HepG2 (cell line): Measurements from ENCODE around the gene CFAP61. TPM values are rescaled to one million over a fixed set of nuclear protein-coding genes. Genes with fewer than 3 reads are reported as not detected.

Experiments
- ELF1 ChIP-seq: sonication (generic); formaldehyde crosslinking; IDR thresholded peaks from 2 replicates; pipeline ENCODE4 v1.4.0; 2020; ENCODE audit warnings: missing genetic modification reagents
- FOXA3 ChIP-seq: IDR thresholded peaks from 2 replicates; pipeline ENCODE4 v1.6.1; 2016; ENCODE audit warnings: missing genetic modification reagents, missing compliant biosample characterization
- KMT2B ChIP-seq: IDR thresholded peaks from 2 replicates; pipeline ENCODE4 v1.6.1; 2016; ENCODE audit warnings: missing genetic modification reagents, missing compliant biosample characterization
- MEIS1 ChIP-seq: sonication (generic); formaldehyde crosslinking; IDR thresholded peaks from 2 replicates; pipeline ENCODE4 v1.9.0; 2021; ENCODE audit warnings: mild to moderate bottlenecking, missing genetic modification reagents, moderate library complexity, borderline replicate concordance
- POLR2G ChIP-seq: fragments of 200-400 bp; formaldehyde crosslinking; IDR thresholded peaks from 2 replicates; pipeline ENCODE4 v1.6.1; 2018; ENCODE audit warnings: mild to moderate bottlenecking, low read depth, low read length, moderate library complexity
- WIZ ChIP-seq: sonication (generic); formaldehyde crosslinking; IDR thresholded peaks from 2 replicates; pipeline ENCODE4 v1.5.1; 2020; ENCODE audit warnings: mild to moderate bottlenecking, missing genetic modification reagents
- ZNF160 ChIP-seq: sonication (generic); formaldehyde crosslinking; IDR thresholded peaks from 2 replicates; pipeline ENCODE4 v1.8.0; 2022; ENCODE audit warnings: mild to moderate bottlenecking, inconsistent platforms, missing genetic modification reagents
- ZNF292 ChIP-seq: sonication (generic); formaldehyde crosslinking; IDR thresholded peaks from 2 replicates; pipeline ENCODE4 v1.8.1; 2022; ENCODE audit warnings: mild to moderate bottlenecking, low read depth, missing genetic modification reagents, borderline replicate concordance
- ZNF501 ChIP-seq: sonication (generic); formaldehyde crosslinking; IDR thresholded peaks from 2 replicates; pipeline ENCODE4 v1.5.1; 2020; ENCODE audit warnings: mild to moderate bottlenecking, moderate library complexity, missing genetic modification reagents
- ZNF678 ChIP-seq: sonication (generic); formaldehyde crosslinking; IDR thresholded peaks from 2 replicates; pipeline ENCODE4 v1.4.0; 2020; ENCODE audit warnings: mild to moderate bottlenecking, missing genetic modification reagents
- polyA plus RNA-seq, 8 experiments: library from polyadenylated mRNA; depleted of rRNA in 3 of 8; stranded (reverse) in 7 of 8; unstranded in 1 of 8; fragments of >200 nt; fragmentation: Illumina TruSeq in 4 of 8; extraction: Trizol in 4 of 8; gene quantifications; 2 replicates each; pipeline versions ENCODE4 v1.2.1 to v1.2.3, GENCODE V29; 2011 to 2016; ENCODE audit warnings: low read depth in 4 of 8, missing spikeins in 1 of 8, mixed read lengths in 1 of 8; ENCODE audit not compliant: insufficient read depth in 1 of 8
- total RNA-seq, 5 experiments: library from RNA; depleted of rRNA; stranded (reverse); fragments of >200 nt; fragmentation: Illumina TruSeq; extraction: Trizol; gene quantifications; 2 replicates each; pipeline ENCODE4 v1.2.3, GENCODE V29; 2016; ENCODE audit warnings: low read depth in 1 of 5
- TF ChIP-seq, protein P1 (sequence below): sonication (generic); formaldehyde crosslinking; IDR thresholded peaks from 2 replicates; pipeline ENCODE4 v1.5.0; 2020; ENCODE audit warnings: missing genetic modification reagents
- TF ChIP-seq, protein P2 (sequence below): sonication (generic); formaldehyde crosslinking; IDR thresholded peaks from 2 replicates; pipeline ENCODE4 v1.4.0; 2020; ENCODE audit warnings: missing genetic modification reagents
- TF ChIP-seq, protein P3 (sequence below): sonication (generic); formaldehyde crosslinking; IDR thresholded peaks from 2 replicates; pipeline ENCODE4 v1.8.0; 2022; ENCODE audit warnings: missing genetic modification reagents, mild to moderate bottlenecking, borderline replicate concordance
- TF ChIP-seq, protein P4 (sequence below): sonication (generic); formaldehyde crosslinking; conservative IDR thresholded peaks from 2 replicates; pipeline ENCODE4 v1.8.1; 2023; ENCODE audit warnings: missing genetic modification reagents
- TF ChIP-seq, protein P5 (sequence below): sonication (generic); formaldehyde crosslinking; IDR thresholded peaks from 2 replicates; pipeline ENCODE4 v1.5.1; 2020; ENCODE audit warnings: mild to moderate bottlenecking, moderate library complexity, missing genetic modification reagents
- TF ChIP-seq, protein P6 (sequence below): sonication (generic); formaldehyde crosslinking; IDR thresholded peaks from 2 replicates; pipeline ENCODE4 v1.5.1; 2020; ENCODE audit warnings: mild to moderate bottlenecking, missing genetic modification reagents, borderline replicate concordance

Gene CFAP61
- total and polyA plus RNA-seq, 2 of the 13 experiments (the other 11 are each of a cell fraction or from before 2014, with no cell fraction given), result 0.27 TPM; not detected in 1

DNA sequence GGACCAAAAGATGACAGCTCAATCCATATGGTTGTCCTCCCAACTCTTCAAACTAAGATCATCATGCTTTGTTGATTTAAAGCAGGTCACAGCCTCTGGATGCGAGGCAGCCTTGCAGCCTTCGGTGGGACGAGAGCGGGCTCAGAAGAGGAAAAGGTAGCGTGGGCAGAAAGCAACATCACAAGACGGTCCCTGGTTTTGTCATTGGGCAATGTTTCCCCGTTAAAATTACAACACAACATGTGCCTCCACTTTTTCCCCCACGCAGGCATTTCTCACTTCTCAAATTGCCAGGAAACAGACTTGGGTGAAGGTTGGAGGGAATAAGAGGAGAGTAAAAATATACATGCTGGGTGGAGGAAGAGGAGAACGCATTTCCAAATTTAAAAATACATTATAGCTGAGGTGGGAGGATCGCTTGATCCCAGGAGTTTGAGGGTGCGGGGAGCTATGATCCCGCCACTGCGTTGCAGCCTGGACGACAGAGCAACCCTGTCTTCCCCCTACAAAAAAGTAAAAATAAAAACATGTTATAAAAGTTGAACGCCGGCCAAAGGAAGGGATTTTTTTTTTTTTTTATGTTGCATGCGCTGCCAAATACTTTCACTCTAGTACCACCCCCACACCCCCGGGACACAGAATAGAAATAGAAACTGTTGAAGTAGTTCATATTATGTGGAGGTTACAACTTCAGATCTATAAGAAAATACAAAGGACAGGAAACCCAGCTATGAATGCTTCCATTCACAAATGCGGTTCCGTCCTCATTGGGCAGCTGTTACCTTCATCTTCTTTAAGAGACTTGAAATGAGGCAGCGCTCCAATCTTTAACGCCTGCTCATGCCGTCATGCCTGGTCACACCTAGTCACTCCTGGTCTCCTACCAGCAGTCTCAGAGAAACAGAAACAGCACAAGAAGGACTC is 49.0 kb upstream of the CFAP61 start (continued):
- TF ChIP-seq, protein P1, sequence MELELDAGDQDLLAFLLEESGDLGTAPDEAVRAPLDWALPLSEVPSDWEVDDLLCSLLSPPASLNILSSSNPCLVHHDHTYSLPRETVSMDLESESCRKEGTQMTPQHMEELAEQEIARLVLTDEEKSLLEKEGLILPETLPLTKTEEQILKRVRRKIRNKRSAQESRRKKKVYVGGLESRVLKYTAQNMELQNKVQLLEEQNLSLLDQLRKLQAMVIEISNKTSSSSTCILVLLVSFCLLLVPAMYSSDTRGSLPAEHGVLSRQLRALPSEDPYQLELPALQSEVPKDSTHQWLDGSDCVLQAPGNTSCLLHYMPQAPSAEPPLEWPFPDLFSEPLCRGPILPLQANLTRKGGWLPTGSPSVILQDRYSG (CRISPR knock-in tag), result no peak
- no peak for TF ChIP-seq POLR2G
- TF ChIP-seq, protein P2, sequence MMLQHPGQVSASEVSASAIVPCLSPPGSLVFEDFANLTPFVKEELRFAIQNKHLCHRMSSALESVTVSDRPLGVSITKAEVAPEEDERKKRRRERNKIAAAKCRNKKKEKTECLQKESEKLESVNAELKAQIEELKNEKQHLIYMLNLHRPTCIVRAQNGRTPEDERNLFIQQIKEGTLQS, result no peak
- no peak for TF ChIP-seq MEIS1
- TF ChIP-seq ZNF292 (CRISPR knock-in tag), result no peak
- TF ChIP-seq WIZ (CRISPR knock-in tag), result no peak
- no peak for TF ChIP-seq ZNF678 (CRISPR knock-in tag)
- peak; percentile 22; the same call in 1 of the 2 replicates for TF ChIP-seq ELF1 (CRISPR knock-in tag)
- TF ChIP-seq FOXA3, result 0 out of 2 replicates have a peak, but pooled peaks have one; percentile 3
- TF ChIP-seq, protein P3, sequence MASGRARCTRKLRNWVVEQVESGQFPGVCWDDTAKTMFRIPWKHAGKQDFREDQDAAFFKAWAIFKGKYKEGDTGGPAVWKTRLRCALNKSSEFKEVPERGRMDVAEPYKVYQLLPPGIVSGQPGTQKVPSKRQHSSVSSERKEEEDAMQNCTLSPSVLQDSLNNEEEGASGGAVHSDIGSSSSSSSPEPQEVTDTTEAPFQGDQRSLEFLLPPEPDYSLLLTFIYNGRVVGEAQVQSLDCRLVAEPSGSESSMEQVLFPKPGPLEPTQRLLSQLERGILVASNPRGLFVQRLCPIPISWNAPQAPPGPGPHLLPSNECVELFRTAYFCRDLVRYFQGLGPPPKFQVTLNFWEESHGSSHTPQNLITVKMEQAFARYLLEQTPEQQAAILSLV (CRISPR knock-in tag), result no peak
- TF ChIP-seq, protein P4, sequence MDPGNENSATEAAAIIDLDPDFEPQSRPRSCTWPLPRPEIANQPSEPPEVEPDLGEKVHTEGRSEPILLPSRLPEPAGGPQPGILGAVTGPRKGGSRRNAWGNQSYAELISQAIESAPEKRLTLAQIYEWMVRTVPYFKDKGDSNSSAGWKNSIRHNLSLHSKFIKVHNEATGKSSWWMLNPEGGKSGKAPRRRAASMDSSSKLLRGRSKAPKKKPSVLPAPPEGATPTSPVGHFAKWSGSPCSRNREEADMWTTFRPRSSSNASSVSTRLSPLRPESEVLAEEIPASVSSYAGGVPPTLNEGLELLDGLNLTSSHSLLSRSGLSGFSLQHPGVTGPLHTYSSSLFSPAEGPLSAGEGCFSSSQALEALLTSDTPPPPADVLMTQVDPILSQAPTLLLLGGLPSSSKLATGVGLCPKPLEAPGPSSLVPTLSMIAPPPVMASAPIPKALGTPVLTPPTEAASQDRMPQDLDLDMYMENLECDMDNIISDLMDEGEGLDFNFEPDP (CRISPR knock-in tag), result no peak
- TF ChIP-seq, protein P5, sequence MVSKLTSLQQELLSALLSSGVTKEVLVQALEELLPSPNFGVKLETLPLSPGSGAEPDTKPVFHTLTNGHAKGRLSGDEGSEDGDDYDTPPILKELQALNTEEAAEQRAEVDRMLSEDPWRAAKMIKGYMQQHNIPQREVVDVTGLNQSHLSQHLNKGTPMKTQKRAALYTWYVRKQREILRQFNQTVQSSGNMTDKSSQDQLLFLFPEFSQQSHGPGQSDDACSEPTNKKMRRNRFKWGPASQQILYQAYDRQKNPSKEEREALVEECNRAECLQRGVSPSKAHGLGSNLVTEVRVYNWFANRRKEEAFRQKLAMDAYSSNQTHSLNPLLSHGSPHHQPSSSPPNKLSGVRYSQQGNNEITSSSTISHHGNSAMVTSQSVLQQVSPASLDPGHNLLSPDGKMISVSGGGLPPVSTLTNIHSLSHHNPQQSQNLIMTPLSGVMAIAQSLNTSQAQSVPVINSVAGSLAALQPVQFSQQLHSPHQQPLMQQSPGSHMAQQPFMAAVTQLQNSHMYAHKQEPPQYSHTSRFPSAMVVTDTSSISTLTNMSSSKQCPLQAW (CRISPR knock-in tag), result 0 out of 2 replicates have a peak, but pooled peaks have one; percentile 7
- TF ChIP-seq ZNF501 (CRISPR knock-in tag), result peak; percentile 69
- TF ChIP-seq KMT2B (CRISPR knock-in tag), result no peak
- TF ChIP-seq, protein P6, sequence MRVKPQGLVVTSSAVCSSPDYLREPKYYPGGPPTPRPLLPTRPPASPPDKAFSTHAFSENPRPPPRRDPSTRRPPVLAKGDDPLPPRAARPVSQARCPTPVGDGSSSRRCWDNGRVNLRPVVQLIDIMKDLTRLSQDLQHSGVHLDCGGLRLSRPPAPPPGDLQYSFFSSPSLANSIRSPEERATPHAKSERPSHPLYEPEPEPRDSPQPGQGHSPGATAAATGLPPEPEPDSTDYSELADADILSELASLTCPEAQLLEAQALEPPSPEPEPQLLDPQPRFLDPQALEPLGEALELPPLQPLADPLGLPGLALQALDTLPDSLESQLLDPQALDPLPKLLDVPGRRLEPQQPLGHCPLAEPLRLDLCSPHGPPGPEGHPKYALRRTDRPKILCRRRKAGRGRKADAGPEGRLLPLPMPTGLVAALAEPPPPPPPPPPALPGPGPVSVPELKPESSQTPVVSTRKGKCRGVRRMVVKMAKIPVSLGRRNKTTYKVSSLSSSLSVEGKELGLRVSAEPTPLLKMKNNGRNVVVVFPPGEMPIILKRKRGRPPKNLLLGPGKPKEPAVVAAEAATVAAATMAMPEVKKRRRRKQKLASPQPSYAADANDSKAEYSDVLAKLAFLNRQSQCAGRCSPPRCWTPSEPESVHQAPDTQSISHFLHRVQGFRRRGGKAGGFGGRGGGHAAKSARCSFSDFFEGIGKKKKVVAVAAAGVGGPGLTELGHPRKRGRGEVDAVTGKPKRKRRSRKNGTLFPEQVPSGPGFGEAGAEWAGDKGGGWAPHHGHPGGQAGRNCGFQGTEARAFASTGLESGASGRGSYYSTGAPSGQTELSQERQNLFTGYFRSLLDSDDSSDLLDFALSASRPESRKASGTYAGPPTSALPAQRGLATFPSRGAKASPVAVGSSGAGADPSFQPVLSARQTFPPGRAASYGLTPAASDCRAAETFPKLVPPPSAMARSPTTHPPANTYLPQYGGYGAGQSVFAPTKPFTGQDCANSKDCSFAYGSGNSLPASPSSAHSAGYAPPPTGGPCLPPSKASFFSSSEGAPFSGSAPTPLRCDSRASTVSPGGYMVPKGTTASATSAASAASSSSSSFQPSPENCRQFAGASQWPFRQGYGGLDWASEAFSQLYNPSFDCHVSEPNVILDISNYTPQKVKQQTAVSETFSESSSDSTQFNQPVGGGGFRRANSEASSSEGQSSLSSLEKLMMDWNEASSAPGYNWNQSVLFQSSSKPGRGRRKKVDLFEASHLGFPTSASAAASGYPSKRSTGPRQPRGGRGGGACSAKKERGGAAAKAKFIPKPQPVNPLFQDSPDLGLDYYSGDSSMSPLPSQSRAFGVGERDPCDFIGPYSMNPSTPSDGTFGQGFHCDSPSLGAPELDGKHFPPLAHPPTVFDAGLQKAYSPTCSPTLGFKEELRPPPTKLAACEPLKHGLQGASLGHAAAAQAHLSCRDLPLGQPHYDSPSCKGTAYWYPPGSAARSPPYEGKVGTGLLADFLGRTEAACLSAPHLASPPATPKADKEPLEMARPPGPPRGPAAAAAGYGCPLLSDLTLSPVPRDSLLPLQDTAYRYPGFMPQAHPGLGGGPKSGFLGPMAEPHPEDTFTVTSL (CRISPR knock-in tag), result 0 out of 2 replicates have a peak, but pooled peaks have one; percentile 19
- TF ChIP-seq ZNF160 (CRISPR knock-in tag), result no peak
